Neural cell (in vitro differentiated cells): Measurements from ENCODE around the gene DGKD. TPM values are rescaled to one million over a fixed set of nuclear protein-coding genes. Genes with fewer than 3 reads are reported as not detected.

Experiments used
- H2AFZ ChIP-seq: fragments of 200-600, 300-800 bp; sonication (generic), shearing (Covaris generic); 2 replicates; pipeline ENCODE4 v1.6.0; 2014; ENCODE audit warnings: low read depth, mild to moderate bottlenecking, antibody characterized with exemption, low read length, moderate library complexity
- H3F3A ChIP-seq: fragments of 200-600 bp; shearing (Covaris generic); 2 replicates; pipeline ENCODE4 v1.6.1; 2016; ENCODE audit warnings: mild to moderate bottlenecking, moderate library complexity, mixed read lengths, antibody characterized with exemption, low read length; ENCODE audit not compliant: insufficient read depth, poor library complexity, severe bottlenecking
- H3K27ac ChIP-seq: fragments of 200-600, 300-800 bp; sonication (generic), shearing (Covaris generic); 2 replicates; pipeline ENCODE4 v1.5.1; 2014; ENCODE audit warnings: mild to moderate bottlenecking, low read length, moderate library complexity
- H3K27me3 ChIP-seq: fragments of 300-800, 200-600 bp; sonication (generic), shearing (Covaris generic); 2 replicates; pipeline ENCODE4 v1.6.0; 2014; ENCODE audit warnings: mild to moderate bottlenecking, low read depth, low read length, moderate library complexity; ENCODE audit not compliant: insufficient read depth
- H3K36me3 ChIP-seq: fragments of 300-800, 200-600 bp; sonication (generic), shearing (Covaris generic); 2 replicates; pipeline ENCODE4 v1.5.1; 2014; ENCODE audit warnings: mild to moderate bottlenecking, antibody characterized with exemption, low read length, moderate library complexity; ENCODE audit not compliant: insufficient read depth
- H3K4me2 ChIP-seq: fragments of 300-800, 200-600 bp; sonication (generic), shearing (Covaris generic); 2 replicates; pipeline ENCODE4 v1.6.0; 2014; ENCODE audit warnings: mild to moderate bottlenecking, low read length
- H3K4me3 ChIP-seq: fragments of 300-800, 200-600 bp; sonication (generic), shearing (Covaris generic); 2 replicates; pipeline ENCODE4 v1.5.1; 2014; ENCODE audit warnings: mild to moderate bottlenecking, low read length, moderate library complexity
- H3K79me2 ChIP-seq: fragments of 200-600 bp; shearing (Covaris generic); replicated peaks from 2 replicates; pipeline ENCODE4 v1.6.0; 2014; ENCODE audit warnings: mild to moderate bottlenecking, low read length, moderate library complexity; ENCODE audit not compliant: insufficient read depth
- H3K9ac ChIP-seq: fragments of 300-800, 200-600 bp; sonication (generic), shearing (Covaris generic); 2 replicates; pipeline ENCODE4 v1.6.1; 2016; ENCODE audit warnings: mild to moderate bottlenecking, low read length, mixed read lengths
- H3K9me2 ChIP-seq: fragments of 200-600 bp; shearing (Covaris generic); 2 replicates; pipeline ENCODE4 v1.6.1; 2016; ENCODE audit warnings: mild to moderate bottlenecking, low read length, mixed read lengths; ENCODE audit not compliant: insufficient read depth
- H3K9me3 ChIP-seq: fragments of 200-600, 300-800 bp; sonication (generic), shearing (Covaris generic); 2 replicates; pipeline ENCODE4 v1.6.1; 2016; ENCODE audit warnings: mild to moderate bottlenecking, mixed run types, low read length, moderate library complexity, mixed read lengths
- H4K20me1 ChIP-seq: fragments of 200-600 bp; shearing (Covaris generic); 2 replicates; pipeline ENCODE4 v1.6.1; 2016; ENCODE audit warnings: mild to moderate bottlenecking, mixed run types; ENCODE audit not compliant: insufficient read depth
- EP300 ChIP-seq: fragments of 450-650 bp; conservative IDR thresholded peaks from 2 replicates; pipeline ENCODE4 v1.6.1; 2014; ENCODE audit warnings: antibody characterized with exemption, mild to moderate bottlenecking, moderate library complexity; ENCODE audit not compliant: poor library complexity, severe bottlenecking
- EZH2 ChIP-seq: fragments of 200-600, 300-800 bp; shearing (Covaris generic), sonication (generic); IDR thresholded peaks from 2 replicates; pipeline ENCODE4 v1.6.1; 2014; ENCODE audit warnings: antibody characterized with exemption, low read length, borderline replicate concordance, mild to moderate bottlenecking; ENCODE audit not compliant: insufficient read depth, poor library complexity, severe bottlenecking
- MXI1 ChIP-seq: fragments of 450-650 bp; conservative IDR thresholded peaks from 2 replicates; pipeline ENCODE4 v1.6.1; 2014; ENCODE audit warnings: antibody characterized with exemption, mild to moderate bottlenecking; ENCODE audit not compliant: poor library complexity, severe bottlenecking
- POLR2AphosphoS5 ChIP-seq: IDR thresholded peaks from 2 replicates; pipeline ENCODE4 v1.6.1; 2012
- RAD21 ChIP-seq: fragments of 450-650 bp; conservative IDR thresholded peaks from 2 replicates; pipeline ENCODE4 v1.6.1; 2014; ENCODE audit warnings: antibody characterized with exemption, mild to moderate bottlenecking, moderate library complexity
- SMC3 ChIP-seq: fragments of 450-650 bp; conservative IDR thresholded peaks from 2 replicates; pipeline ENCODE4 v1.6.1; 2014; ENCODE audit warnings: antibody characterized with exemption, mild to moderate bottlenecking, moderate library complexity; ENCODE audit not compliant: poor library complexity
- TAF1 ChIP-seq: IDR thresholded peaks from 2 replicates; pipeline ENCODE4 v1.6.1; 2012; ENCODE audit warnings: low read depth
- polyA plus RNA-seq: library from polyadenylated mRNA; depleted of rRNA; stranded (reverse); fragments of >200 nt; gene quantifications from 2 replicates; pipeline ENCODE4 v1.2.3, GENCODE V29; 2014
- TF ChIP-seq, protein P1 (sequence below): fragments of 450-650 bp; IDR thresholded peaks from 2 replicates; pipeline ENCODE4 v1.5.1; 2014; ENCODE audit warnings: antibody characterized with exemption, mild to moderate bottlenecking, moderate library complexity; ENCODE audit not compliant: poor library complexity, severe bottlenecking
- TF ChIP-seq, protein P2 (sequence below): IDR thresholded peaks from 2 replicates; pipeline ENCODE4 v1.6.1; 2012; ENCODE audit warnings: borderline replicate concordance

DGKD gene
- polyA plus RNA-seq, 1 donor from 2014 or later = 36.4 TPM

DNA sequence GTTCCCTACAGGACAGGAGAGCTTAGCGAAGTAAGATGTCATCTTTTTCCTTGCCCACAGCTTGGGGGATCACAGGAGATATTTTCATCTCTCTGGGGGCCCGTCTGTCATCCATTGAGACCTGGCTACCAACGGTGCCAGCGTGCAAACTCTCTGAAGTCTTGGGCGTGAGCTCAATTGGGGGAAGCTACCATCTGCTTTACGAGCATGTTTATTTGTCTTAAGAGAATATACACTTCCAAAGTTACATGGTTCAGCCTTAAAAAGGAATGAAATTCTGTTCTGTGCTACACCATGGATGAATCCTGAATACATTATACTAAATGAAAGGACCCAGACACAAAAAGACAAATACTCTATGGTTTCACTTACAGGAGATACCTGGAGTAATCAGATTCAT is 33.1 kb upstream of the DGKD start:
- Histone ChIP-seq H3K27me3 (no peaks in the 10 kb centered on the region), H3K27ac (no peak overlapping the region), H3F3A (no peaks in the 10 kb centered on the region), H2AFZ (no peak overlapping the region), H3K9me3 (no peaks in the 10 kb centered on the region), H3K36me3 (no peaks in the 10 kb centered on the region), H3K79me2 (no peaks in the 10 kb centered on the region), H4K20me1 (no peaks in the 10 kb centered on the region), H3K9me2 (no peaks in the 10 kb centered on the region), H3K4me2 (no peak overlapping the region), H3K9ac (no peak overlapping the region), H3K4me3 (no peak overlapping the region)
- TF ChIP-seq, protein P1, sequence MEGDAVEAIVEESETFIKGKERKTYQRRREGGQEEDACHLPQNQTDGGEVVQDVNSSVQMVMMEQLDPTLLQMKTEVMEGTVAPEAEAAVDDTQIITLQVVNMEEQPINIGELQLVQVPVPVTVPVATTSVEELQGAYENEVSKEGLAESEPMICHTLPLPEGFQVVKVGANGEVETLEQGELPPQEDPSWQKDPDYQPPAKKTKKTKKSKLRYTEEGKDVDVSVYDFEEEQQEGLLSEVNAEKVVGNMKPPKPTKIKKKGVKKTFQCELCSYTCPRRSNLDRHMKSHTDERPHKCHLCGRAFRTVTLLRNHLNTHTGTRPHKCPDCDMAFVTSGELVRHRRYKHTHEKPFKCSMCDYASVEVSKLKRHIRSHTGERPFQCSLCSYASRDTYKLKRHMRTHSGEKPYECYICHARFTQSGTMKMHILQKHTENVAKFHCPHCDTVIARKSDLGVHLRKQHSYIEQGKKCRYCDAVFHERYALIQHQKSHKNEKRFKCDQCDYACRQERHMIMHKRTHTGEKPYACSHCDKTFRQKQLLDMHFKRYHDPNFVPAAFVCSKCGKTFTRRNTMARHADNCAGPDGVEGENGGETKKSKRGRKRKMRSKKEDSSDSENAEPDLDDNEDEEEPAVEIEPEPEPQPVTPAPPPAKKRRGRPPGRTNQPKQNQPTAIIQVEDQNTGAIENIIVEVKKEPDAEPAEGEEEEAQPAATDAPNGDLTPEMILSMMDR = no peak
- TF ChIP-seq MXI1 = no peak

DNA sequence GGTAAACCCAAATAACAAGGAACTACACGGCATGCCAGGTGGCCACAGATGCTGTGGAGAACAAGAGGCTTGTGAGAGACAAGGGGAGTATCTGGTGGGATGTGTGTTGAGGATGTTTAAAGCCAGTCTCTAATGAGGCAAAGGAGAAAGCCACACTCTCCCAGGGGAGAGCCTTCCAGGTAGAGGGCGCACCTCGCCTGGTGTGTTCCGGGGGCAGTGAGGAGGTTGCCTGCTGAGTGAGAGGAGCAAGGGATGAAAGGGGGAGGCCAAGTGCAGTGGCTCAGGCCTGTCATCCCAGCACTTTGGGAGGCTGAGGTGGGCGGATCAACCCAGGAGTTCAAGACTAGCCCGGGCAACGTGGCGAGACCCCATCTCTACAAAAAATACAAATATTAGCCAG is 30.4 kb upstream of the DGKD start:
- no peaks in the 10 kb centered on the region for H3K27me3 ChIP-seq
- H3K4me3 ChIP-seq = no peak overlapping the region
- no peaks in the 10 kb centered on the region for H4K20me1 ChIP-seq
- no peak overlapping the region for H2AFZ ChIP-seq
- no peaks in the 10 kb centered on the region for H3F3A ChIP-seq
- no peak overlapping the region for H3K27ac ChIP-seq
- no peak overlapping the region for H3K9ac ChIP-seq
- H3K9me2 ChIP-seq = no peaks in the 10 kb centered on the region
- H3K36me3 ChIP-seq = no peaks in the 10 kb centered on the region
- TF ChIP-seq EP300 (no peak), SMC3 (no peak), POLR2AphosphoS5 (no peak), TAF1 (no peak), RAD21 (no peak), EZH2 (no peak), MXI1 (no peak)
- TF ChIP-seq, protein P2, sequence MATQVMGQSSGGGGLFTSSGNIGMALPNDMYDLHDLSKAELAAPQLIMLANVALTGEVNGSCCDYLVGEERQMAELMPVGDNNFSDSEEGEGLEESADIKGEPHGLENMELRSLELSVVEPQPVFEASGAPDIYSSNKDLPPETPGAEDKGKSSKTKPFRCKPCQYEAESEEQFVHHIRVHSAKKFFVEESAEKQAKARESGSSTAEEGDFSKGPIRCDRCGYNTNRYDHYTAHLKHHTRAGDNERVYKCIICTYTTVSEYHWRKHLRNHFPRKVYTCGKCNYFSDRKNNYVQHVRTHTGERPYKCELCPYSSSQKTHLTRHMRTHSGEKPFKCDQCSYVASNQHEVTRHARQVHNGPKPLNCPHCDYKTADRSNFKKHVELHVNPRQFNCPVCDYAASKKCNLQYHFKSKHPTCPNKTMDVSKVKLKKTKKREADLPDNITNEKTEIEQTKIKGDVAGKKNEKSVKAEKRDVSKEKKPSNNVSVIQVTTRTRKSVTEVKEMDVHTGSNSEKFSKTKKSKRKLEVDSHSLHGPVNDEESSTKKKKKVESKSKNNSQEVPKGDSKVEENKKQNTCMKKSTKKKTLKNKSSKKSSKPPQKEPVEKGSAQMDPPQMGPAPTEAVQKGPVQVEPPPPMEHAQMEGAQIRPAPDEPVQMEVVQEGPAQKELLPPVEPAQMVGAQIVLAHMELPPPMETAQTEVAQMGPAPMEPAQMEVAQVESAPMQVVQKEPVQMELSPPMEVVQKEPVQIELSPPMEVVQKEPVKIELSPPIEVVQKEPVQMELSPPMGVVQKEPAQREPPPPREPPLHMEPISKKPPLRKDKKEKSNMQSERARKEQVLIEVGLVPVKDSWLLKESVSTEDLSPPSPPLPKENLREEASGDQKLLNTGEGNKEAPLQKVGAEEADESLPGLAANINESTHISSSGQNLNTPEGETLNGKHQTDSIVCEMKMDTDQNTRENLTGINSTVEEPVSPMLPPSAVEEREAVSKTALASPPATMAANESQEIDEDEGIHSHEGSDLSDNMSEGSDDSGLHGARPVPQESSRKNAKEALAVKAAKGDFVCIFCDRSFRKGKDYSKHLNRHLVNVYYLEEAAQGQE = no peak
- TF ChIP-seq, protein P1 = no peak
- H3K9me3 ChIP-seq = no peaks in the 10 kb centered on the region
- H3K4me2 ChIP-seq = no peak overlapping the region
- no peaks in the 10 kb centered on the region for H3K79me2 ChIP-seq
